ENCODE data around the gene ADD1. TPM values are rescaled to one million over a fixed set of nuclear protein-coding genes. Genes with fewer than 3 reads are reported as not detected.

The ADD1 gene
- polyA plus RNA-seq, 3 donors, result 76.1 to 122 (median 103) TPM

DNA sequence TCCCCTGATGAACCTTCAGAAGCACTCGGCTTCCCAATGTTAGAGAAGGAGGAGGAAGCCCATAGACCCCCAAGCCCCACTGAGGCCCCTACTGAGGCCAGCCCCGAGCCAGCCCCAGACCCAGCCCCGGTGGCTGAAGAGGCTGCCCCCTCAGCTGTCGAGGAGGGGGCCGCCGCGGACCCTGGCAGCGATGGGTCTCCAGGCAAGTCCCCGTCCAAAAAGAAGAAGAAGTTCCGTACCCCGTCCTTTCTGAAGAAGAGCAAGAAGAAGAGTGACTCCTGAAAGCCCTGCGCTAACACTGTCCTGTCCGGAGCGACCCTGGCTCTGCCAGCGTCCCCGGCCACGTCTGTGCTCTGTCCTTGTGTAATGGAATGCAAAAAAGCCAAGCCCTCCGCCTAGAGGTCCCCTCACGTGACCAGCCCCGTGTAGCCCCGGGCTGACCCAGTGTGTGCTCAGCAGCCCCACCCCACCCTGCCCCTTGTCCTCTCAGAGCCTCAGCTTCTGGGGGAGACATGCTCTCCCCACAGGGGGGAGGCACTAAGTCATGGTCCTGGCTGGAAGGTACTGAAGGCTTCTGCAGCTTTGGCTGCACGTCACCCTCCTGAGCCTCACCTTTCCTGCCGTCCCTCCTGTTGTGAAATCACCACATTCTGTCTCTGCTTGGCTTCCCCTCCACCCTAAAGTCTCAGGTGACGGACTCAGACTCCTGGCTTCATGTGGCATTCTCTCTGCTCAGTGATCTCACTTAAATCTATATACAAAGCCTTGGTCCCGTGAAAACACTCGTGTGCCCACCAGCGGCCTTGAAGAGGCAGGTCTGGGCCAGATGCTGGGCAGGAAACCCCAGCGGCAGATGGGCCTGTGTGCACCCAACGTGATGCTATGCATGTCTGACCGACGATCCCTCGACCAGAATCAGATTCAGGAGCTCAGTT, 84.9 kb downstream of the ADD1 start:
- Histone ChIP-seq H3K9ac (ENCODE audit: insufficient read depth, low read length, poor library complexity, severe bottlenecking) (no peak overlapping the region), H3K36me3 (replicated peaks in 1 of 2; ENCODE audit: control insufficient read depth in 1 of 2, insufficient read depth in 2 of 2, low read length in 2 of 2) (peaks cover 78 to 80% of the 10 kb centered on the region in 2 donors), H3K9me3 (replicated peaks in 1 of 2; ENCODE audit: control insufficient read depth in 1 of 2, insufficient read depth in 1 of 2, low read length in 2 of 2) (no peaks in the 10 kb centered on the region), H3K4me2 (replicated peaks; ENCODE audit: extremely low read depth, low read length, poor library complexity, severe bottlenecking) (no peak overlapping the region), H3K27ac (ENCODE audit: low read depth in 1 of 2, low read length in 2 of 2) (peak overlapping the region in 1 of 2 donors; percentile 85), H3K27me3 (ENCODE audit: control insufficient read depth in 2 of 2, insufficient read depth in 2 of 2, low read length in 2 of 2) (no peaks in the 10 kb centered on the region), H4K20me1 (ENCODE audit: insufficient read depth, low read length) (peaks cover 67% of the 10 kb centered on the region), H3K79me2 (ENCODE audit: insufficient read depth, low read length) (peaks cover 44% of the 10 kb centered on the region), H3K4me1 (ENCODE audit: control insufficient read depth in 1 of 2, insufficient read depth in 2 of 2, low read length in 2 of 2) (peaks cover 28 to 29% of the 10 kb centered on the region in 2 donors), H3K4me3 (replicated peaks in 1 of 3; ENCODE audit: low read depth in 2 of 3, low read length in 3 of 3) (no peak overlapping the region), H2AFZ (ENCODE audit: insufficient read depth, low read depth, low read length, poor library complexity, severe bottlenecking) (no peak overlapping the region)
- Mint-ChIP-seq H3K27me3 (ENCODE audit: low read depth in 3 of 3) (peaks cover 0 to 5% (median 2%) of the 10 kb centered on the region in 3 donors), H3K4me1 (peaks cover 24% of the 10 kb centered on the region), H3K27ac (peak overlapping the region; percentile 15 to 86 (median 50)), H3K36me3 (peaks cover 62 to 75% of the 10 kb centered on the region in 2 donors), H3K9me3 (no peaks in the 10 kb centered on the region), H3K4me3 (no peak overlapping the region)
- intact Hi-C loops (cut with micrococcal nuclease), result no loop called here
- TF ChIP-seq, protein P1, sequence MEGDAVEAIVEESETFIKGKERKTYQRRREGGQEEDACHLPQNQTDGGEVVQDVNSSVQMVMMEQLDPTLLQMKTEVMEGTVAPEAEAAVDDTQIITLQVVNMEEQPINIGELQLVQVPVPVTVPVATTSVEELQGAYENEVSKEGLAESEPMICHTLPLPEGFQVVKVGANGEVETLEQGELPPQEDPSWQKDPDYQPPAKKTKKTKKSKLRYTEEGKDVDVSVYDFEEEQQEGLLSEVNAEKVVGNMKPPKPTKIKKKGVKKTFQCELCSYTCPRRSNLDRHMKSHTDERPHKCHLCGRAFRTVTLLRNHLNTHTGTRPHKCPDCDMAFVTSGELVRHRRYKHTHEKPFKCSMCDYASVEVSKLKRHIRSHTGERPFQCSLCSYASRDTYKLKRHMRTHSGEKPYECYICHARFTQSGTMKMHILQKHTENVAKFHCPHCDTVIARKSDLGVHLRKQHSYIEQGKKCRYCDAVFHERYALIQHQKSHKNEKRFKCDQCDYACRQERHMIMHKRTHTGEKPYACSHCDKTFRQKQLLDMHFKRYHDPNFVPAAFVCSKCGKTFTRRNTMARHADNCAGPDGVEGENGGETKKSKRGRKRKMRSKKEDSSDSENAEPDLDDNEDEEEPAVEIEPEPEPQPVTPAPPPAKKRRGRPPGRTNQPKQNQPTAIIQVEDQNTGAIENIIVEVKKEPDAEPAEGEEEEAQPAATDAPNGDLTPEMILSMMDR (IDR thresholded peaks at IDR 0.05), result no peak
- no peak for DNase-seq
- WGBS (ENCODE audit: insufficient coverage), result 83% methylated on average over 26 of the region's 32 CpGs

DNA sequence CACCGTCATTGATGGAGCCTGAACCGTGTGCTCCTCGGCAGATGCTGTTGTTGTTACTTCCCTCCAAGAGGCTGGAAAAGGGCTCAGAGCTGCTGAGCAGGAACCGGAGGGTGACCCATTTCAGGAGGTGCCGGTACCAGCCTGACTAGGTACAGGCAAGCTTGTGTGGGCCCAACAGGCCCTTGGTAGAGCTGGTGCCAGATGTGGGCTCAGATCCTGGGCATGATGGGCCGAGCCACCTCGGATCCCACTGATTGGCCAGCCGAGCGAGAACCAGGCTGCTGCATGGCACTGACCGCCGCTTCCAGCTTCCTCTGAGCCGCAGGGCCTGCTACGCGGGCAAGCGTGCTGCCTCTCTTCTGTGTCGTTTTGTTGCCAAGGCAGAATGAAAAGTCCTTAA, 85.8 kb downstream of the ADD1 start:
- peaks cover 55 to 66% of the 10 kb centered on the region in 2 donors for H3K36me3 Mint-ChIP-seq
- WGBS (ENCODE audit: insufficient coverage), result 90% methylated on average over 15 of the region's 16 CpGs
- no peak for DNase-seq
- TF ChIP-seq, protein P1 (IDR thresholded peaks at IDR 0.05), result no peak
- H3K9me3 Mint-ChIP-seq, result no peaks in the 10 kb centered on the region
- no peak overlapping the region for H3K4me3 ChIP-seq (replicated peaks in 1 of 3; ENCODE audit: low read depth in 2 of 3, low read length in 3 of 3)
- peaks cover 61% of the 10 kb centered on the region for H4K20me1 ChIP-seq (ENCODE audit: insufficient read depth, low read length)
- H3K4me1 ChIP-seq (ENCODE audit: control insufficient read depth in 1 of 2, insufficient read depth in 2 of 2, low read length in 2 of 2), result peaks cover 33 to 34% of the 10 kb centered on the region in 2 donors
- H3K27ac Mint-ChIP-seq, result peak overlapping the region in 2 of 7 donors; percentile 24 to 86
- peaks cover 0 to 5% (median 2%) of the 10 kb centered on the region in 3 donors for H3K27me3 Mint-ChIP-seq (ENCODE audit: low read depth in 3 of 3)
- intact Hi-C loops (cut with micrococcal nuclease), result no loop called here
- no peaks in the 10 kb centered on the region for H3K9me3 ChIP-seq (replicated peaks in 1 of 2; ENCODE audit: control insufficient read depth in 1 of 2, insufficient read depth in 1 of 2, low read length in 2 of 2)
- no peak overlapping the region for H3K9ac ChIP-seq (ENCODE audit: insufficient read depth, low read length, poor library complexity, severe bottlenecking)
- no peak overlapping the region for H3K4me2 ChIP-seq (replicated peaks; ENCODE audit: extremely low read depth, low read length, poor library complexity, severe bottlenecking)
- no peak overlapping the region for H2AFZ ChIP-seq (ENCODE audit: insufficient read depth, low read depth, low read length, poor library complexity, severe bottlenecking)
- H3K4me3 Mint-ChIP-seq, result no peak overlapping the region
- H3K27me3 ChIP-seq (ENCODE audit: control insufficient read depth in 2 of 2, insufficient read depth in 2 of 2, low read length in 2 of 2), result no peaks in the 10 kb centered on the region
- peaks cover 25% of the 10 kb centered on the region for H3K4me1 Mint-ChIP-seq
- peaks cover 46% of the 10 kb centered on the region for H3K79me2 ChIP-seq (ENCODE audit: insufficient read depth, low read length)
- H3K36me3 ChIP-seq (replicated peaks in 1 of 2; ENCODE audit: control insufficient read depth in 1 of 2, insufficient read depth in 2 of 2, low read length in 2 of 2), result peaks cover 68 to 71% of the 10 kb centered on the region in 2 donors
- H3K27ac ChIP-seq (ENCODE audit: low read depth in 1 of 2, low read length in 2 of 2), result peak overlapping the region; percentile 9 to 85
